ENCODE measurements around the gene ROR2.

ROR2 gene

DNA sequence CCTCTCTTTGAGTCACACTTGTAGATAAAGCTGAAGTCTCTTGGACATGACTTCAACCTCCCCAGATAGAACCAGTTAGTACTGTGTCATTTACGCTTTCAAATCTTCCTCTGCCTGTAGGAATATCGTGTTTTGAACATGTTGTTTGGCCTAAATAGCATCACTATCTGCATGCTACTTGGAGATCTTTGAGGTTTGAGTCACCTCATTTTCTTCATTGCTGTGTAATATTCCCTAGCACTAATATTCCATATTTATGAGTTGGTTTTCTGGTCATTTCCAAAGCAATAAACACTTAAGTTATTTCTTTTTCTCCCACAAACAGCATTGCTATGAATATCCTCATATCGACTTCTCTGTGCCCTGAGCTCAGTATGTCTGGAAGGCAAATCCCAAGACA lies 100.3 kb downstream of the ROR2 start:
- POLR2A ChIA-PET: no interaction called here
- no peak for DNase-seq (ENCODE audit: extremely low spot score)
- TF ChIP-seq SP1 (IDR thresholded peaks at IDR 0.05) (no peak), FOXA1 (IDR thresholded peaks at IDR 0.05) (no peak)
- TF ChIP-seq, protein P1, sequence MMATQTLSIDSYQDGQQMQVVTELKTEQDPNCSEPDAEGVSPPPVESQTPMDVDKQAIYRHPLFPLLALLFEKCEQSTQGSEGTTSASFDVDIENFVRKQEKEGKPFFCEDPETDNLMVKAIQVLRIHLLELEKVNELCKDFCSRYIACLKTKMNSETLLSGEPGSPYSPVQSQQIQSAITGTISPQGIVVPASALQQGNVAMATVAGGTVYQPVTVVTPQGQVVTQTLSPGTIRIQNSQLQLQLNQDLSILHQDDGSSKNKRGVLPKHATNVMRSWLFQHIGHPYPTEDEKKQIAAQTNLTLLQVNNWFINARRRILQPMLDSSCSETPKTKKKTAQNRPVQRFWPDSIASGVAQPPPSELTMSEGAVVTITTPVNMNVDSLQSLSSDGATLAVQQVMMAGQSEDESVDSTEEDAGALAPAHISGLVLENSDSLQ (IDR thresholded peaks at IDR 0.05): no peak
- CTCF ChIA-PET: no interaction called here

DNA sequence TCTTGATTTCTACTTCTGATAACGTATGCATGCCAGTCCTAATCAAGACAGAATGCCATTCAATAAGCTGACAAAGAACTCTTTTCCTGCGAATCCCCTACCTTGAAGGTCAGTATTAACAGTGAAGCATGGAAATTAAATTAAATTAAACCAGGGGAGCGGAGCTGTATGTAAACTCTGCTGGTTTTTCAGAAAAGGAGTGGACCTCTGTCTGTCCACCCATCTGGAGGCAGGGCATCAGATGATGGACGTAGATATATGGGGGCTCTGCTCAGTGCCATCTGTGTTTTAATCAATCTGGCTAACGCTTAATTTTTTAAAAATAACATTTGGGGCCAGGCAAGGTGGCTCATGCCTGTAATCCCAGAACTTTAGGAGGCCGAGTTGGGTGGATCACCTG lies 101.9 kb downstream of the ROR2 start:
- POLR2A ChIA-PET: no interaction called here
- no peak for TF ChIP-seq NFRKB (IDR thresholded peaks at IDR 0.05)
- TF ChIP-seq BHLHE40 (IDR thresholded peaks at IDR 0.05; ENCODE audit: borderline replicate concordance): no peak
- TF ChIP-seq HDGF (IDR thresholded peaks at IDR 0.05; ENCODE audit: borderline replicate concordance): no peak
- TF ChIP-seq ZNF384 (IDR thresholded peaks at IDR 0.05): no peak
- no peak for TF ChIP-seq L3MBTL2 (conservative IDR thresholded peaks at IDR 0.05)
- no peak for TF ChIP-seq SP1 (IDR thresholded peaks at IDR 0.05)
- no peak for TF ChIP-seq SUZ12 (IDR thresholded peaks at IDR 0.05)
- TF ChIP-seq, protein P1 (IDR thresholded peaks at IDR 0.05): no peak
- no peak for TF ChIP-seq FOXK2 (IDR thresholded peaks at IDR 0.05)
- no peak for TF ChIP-seq CTBP1 (IDR thresholded peaks at IDR 0.05; ENCODE audit: borderline replicate concordance)
- TF ChIP-seq ELF4 (IDR thresholded peaks at IDR 0.05): no peak
- TF ChIP-seq FOXA1 (IDR thresholded peaks at IDR 0.05): no peak
- TF ChIP-seq FOXM1 (IDR thresholded peaks at IDR 0.05; ENCODE audit: borderline replicate concordance): no peak
- TF ChIP-seq LEF1 (IDR thresholded peaks at IDR 0.05; ENCODE audit: borderline replicate concordance): no peak
- TF ChIP-seq ARNT (IDR thresholded peaks at IDR 0.05): no peak
- DNase-seq (ENCODE audit: extremely low spot score): no peak
- CTCF ChIA-PET: no interaction called here

DNA sequence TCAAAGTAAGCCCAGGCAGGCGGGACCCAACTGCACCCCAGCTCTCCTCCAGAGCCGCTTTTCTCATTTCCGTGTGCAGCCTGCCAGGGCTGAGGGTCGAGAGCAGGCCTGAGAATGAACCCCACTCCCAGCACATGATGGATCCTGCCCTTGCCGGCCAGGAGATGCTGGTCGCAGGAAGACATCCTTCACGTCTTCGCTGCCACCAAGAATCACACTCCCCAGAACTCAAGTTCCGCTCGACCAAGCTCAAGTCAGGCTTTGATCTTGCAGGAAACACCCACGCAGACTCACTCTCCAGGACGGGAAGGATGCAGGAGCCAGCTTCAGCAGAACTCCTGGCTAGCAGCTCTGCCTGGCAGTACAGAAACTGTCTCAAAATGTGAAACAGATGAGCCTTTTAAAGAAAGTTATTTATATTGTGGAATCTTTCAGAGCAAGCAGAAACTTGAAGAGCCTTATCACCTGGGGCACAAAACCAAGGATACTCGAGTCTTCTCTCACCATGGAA lies 102.4 kb downstream of the ROR2 start:
- ChIA-PET POLR2A (interaction anchor here (1.2 kb wide), 1 partner anchor 10 kb away, joined by 3 read pairs; no protein-coding TSS in a partner anchor), CTCF (no interaction called here)
- DNase-seq (ENCODE audit: extremely low spot score): no peak
- TF ChIP-seq FOXK2 (IDR thresholded peaks at IDR 0.05) (no peak), FOXA1 (IDR thresholded peaks at IDR 0.05) (no peak), CTBP1 (IDR thresholded peaks at IDR 0.05; ENCODE audit: borderline replicate concordance) (no peak), NFRKB (IDR thresholded peaks at IDR 0.05) (no peak)

DNA sequence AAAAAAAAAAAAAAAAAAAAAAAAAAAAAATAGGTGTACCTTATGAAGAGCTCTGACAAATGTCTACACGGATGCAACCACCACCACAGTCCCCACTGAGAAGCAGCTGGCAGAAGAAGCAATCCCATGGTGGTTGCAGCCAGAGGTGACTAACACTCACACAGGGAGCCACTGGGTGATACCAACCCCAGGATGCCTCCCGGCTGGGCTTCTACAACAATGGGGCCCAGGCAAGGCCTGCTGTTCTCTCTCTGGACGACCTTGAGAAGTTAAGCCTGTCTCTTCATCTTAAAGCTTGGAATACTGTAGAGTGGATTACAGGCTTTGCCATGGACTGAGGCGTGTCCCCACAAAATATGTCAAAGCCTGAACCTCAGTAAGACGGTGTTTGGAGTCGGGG lies 104.1 kb downstream of the ROR2 start:
- DNase-seq (ENCODE audit: extremely low spot score): no peak
- ChIA-PET CTCF (no interaction called here), POLR2A (no interaction called here)
- TF ChIP-seq SUZ12 (IDR thresholded peaks at IDR 0.05): no peak
- TF ChIP-seq FOXA1 (IDR thresholded peaks at IDR 0.05): no peak
- no peak for TF ChIP-seq CTBP1 (IDR thresholded peaks at IDR 0.05; ENCODE audit: borderline replicate concordance)
- TF ChIP-seq L3MBTL2 (conservative IDR thresholded peaks at IDR 0.05): no peak
- TF ChIP-seq HDGF (IDR thresholded peaks at IDR 0.05; ENCODE audit: borderline replicate concordance): no peak
- TF ChIP-seq LEF1 (IDR thresholded peaks at IDR 0.05; ENCODE audit: borderline replicate concordance): no peak
- no peak for TF ChIP-seq FOXK2 (IDR thresholded peaks at IDR 0.05)
- no peak for TF ChIP-seq SP1 (IDR thresholded peaks at IDR 0.05)
- no peak for TF ChIP-seq NFRKB (IDR thresholded peaks at IDR 0.05)
- TF ChIP-seq FOXM1 (IDR thresholded peaks at IDR 0.05; ENCODE audit: borderline replicate concordance): no peak
- no peak for TF ChIP-seq TARDBP (IDR thresholded peaks at IDR 0.05)
- TF ChIP-seq ARNT (IDR thresholded peaks at IDR 0.05): no peak
- TF ChIP-seq, protein P1 (IDR thresholded peaks at IDR 0.05): no peak

DNA sequence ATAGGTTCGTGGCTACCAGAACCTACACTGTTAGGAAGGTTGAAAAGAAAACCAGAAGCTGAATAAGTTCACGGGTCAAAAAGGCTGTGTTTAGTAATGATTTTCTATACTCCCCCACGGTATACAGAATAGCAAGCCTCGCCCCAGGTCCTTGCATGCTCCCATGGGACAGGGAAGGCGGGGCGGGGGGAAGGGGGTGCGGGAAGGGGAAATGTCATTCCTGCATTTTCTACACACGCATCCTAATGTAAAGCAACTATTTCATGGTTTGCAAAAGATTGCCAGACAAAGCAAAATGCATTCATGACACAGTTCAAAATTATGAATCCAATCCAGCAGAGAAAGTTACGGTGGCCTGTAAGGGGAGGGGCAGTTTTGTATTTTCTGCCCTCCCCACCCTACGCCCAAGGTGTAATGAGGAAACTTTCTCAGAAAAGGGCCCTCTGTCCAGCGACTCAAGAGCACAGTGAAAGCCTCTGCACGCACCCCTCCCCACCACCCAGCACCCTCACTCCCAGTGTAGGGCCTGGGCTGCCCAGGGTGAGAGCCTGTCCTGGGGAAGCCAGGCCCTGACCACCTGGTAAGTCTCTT lies 105.2 kb downstream of the ROR2 start:
- no peak for DNase-seq (ENCODE audit: extremely low spot score)
- ChIA-PET POLR2A (no interaction called here), CTCF (no interaction called here)
- no peak for TF ChIP-seq L3MBTL2 (conservative IDR thresholded peaks at IDR 0.05)
- TF ChIP-seq FOXK2 (IDR thresholded peaks at IDR 0.05): no peak
- no peak for TF ChIP-seq ZNF384 (IDR thresholded peaks at IDR 0.05)
- no peak for TF ChIP-seq FOXA1 (IDR thresholded peaks at IDR 0.05)
- TF ChIP-seq SUZ12 (IDR thresholded peaks at IDR 0.05): no peak
- no peak for TF ChIP-seq LEF1 (IDR thresholded peaks at IDR 0.05; ENCODE audit: borderline replicate concordance)
- no peak for TF ChIP-seq CTBP1 (IDR thresholded peaks at IDR 0.05; ENCODE audit: borderline replicate concordance)
- no peak for TF ChIP-seq SP1 (IDR thresholded peaks at IDR 0.05)
- no peak for TF ChIP-seq TARDBP (IDR thresholded peaks at IDR 0.05)
- no peak for TF ChIP-seq NFRKB (IDR thresholded peaks at IDR 0.05)
- no peak for TF ChIP-seq ARNT (IDR thresholded peaks at IDR 0.05)
- TF ChIP-seq, protein P1 (IDR thresholded peaks at IDR 0.05): no peak
- TF ChIP-seq ELF4 (IDR thresholded peaks at IDR 0.05): no peak
- no peak for TF ChIP-seq BHLHE40 (IDR thresholded peaks at IDR 0.05; ENCODE audit: borderline replicate concordance)
- no peak for TF ChIP-seq FOXM1 (IDR thresholded peaks at IDR 0.05; ENCODE audit: borderline replicate concordance)
- TF ChIP-seq HDGF (IDR thresholded peaks at IDR 0.05; ENCODE audit: borderline replicate concordance): no peak

DNA sequence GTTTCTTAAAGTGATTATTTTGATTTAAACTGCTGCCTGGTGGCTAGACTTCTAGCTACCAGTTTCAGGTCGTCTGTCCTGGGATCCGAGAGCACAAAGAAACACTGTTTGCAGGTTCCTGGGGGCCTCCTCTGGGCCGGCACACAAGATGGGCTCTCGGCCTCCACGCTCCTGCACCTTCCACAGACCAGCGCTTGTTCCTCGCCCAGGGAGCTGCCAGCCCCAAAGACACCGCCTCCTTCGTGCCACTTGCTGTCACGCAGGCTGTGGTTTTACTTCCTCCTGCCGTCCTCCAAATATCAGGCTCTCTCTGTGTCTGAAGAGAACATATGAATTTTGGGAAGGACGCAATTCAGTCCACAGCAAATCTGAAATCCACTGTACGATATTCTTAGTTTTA lies 105.8 kb downstream of the ROR2 start:
- CTCF ChIA-PET: no interaction called here
- no peak for DNase-seq (ENCODE audit: extremely low spot score)
- POLR2A ChIA-PET: no interaction called here
- TF ChIP-seq ELF4 (IDR thresholded peaks at IDR 0.05) (no peak), SUZ12 (IDR thresholded peaks at IDR 0.05) (no peak)

All from HEK293T (cell line).